A673 (cell line): ENCODE results near the gene LTF.

Experiments used
- EZH2 ChIP-seq: fragments of 200-600 bp; sonication (generic); IDR thresholded peaks from 2 replicates; pipeline ENCODE4 v1.6.1; 2017; ENCODE audit warnings: borderline replicate concordance, low read depth, mild to moderate bottlenecking, mixed read lengths, antibody characterized with exemption, low read length; ENCODE audit not compliant: poor library complexity, severe bottlenecking
- TF ChIP-seq, protein P1 (sequence below): fragments of 300-800, 200-600 bp; sonication (generic); conservative IDR thresholded peaks from 2 replicates; pipeline ENCODE4 v1.5.1; 2017; ENCODE audit warnings: low read depth, mild to moderate bottlenecking, antibody characterized with exemption, low read length, moderate library complexity, mixed read lengths

DNA sequence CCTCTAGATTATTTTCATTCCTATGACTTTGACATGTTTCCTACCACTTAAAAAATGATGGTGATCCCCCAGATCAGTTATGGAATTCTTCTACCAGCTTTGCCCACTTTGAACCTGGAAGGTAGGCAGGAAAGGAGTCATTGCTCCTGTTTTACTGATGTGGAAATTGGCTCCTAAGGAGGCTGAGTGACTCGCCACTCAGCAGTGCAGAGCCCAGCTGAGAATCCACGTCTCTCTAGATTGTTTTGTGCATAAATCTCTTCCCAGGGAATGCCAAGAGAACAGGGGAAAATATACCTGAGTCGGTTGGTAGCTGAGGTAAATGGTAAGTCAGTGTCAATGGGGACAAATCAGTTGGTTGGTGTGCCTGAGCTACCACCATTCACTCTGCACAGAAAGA, 4.7 kb downstream of the LTF start:
- TF ChIP-seq, protein P1, sequence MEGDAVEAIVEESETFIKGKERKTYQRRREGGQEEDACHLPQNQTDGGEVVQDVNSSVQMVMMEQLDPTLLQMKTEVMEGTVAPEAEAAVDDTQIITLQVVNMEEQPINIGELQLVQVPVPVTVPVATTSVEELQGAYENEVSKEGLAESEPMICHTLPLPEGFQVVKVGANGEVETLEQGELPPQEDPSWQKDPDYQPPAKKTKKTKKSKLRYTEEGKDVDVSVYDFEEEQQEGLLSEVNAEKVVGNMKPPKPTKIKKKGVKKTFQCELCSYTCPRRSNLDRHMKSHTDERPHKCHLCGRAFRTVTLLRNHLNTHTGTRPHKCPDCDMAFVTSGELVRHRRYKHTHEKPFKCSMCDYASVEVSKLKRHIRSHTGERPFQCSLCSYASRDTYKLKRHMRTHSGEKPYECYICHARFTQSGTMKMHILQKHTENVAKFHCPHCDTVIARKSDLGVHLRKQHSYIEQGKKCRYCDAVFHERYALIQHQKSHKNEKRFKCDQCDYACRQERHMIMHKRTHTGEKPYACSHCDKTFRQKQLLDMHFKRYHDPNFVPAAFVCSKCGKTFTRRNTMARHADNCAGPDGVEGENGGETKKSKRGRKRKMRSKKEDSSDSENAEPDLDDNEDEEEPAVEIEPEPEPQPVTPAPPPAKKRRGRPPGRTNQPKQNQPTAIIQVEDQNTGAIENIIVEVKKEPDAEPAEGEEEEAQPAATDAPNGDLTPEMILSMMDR: no peak
- TF ChIP-seq EZH2: no peak
